Activated T-helper 17 cell treated with anti-CD3 and anti-CD28 coated beads, Interleukin-2, amount 50 U/mL, for 72 hours (primary cell): ENCODE results near the gene ACTL8. TPM values are rescaled to one million over a fixed set of nuclear protein-coding genes. Genes with fewer than 3 reads are reported as not detected.

Source experiments
- ATAC-seq: fragments of 150-1000 bp; cut with Tn5 transposase; replicated peaks from 2 replicates; pipeline ENCODE4 v1.10.0; 2021; ENCODE audit warnings: mild to moderate bottlenecking, moderate library complexity
- H3K27ac Mint-ChIP-seq: one replicate; pipeline ENCODE4 v1.8.0; 2022; ENCODE audit warnings: mixed read lengths
- H3K27me3 Mint-ChIP-seq: one replicate; pipeline ENCODE4 v1.8.0; 2022; ENCODE audit warnings: mixed read lengths
- H3K36me3 Mint-ChIP-seq: one replicate; pipeline ENCODE4 v1.8.0; 2022; ENCODE audit warnings: low read depth, mild to moderate bottlenecking, mixed read lengths
- H3K4me1 Mint-ChIP-seq: one replicate; pipeline ENCODE4 v1.8.0; 2022; ENCODE audit warnings: mixed read lengths
- H3K4me3 Mint-ChIP-seq: one replicate; pipeline ENCODE4 v1.8.0; 2022; ENCODE audit warnings: mild to moderate bottlenecking, mixed read lengths
- H3K9me3 Mint-ChIP-seq: one replicate; pipeline ENCODE4 v1.8.0; 2022; ENCODE audit warnings: mixed read lengths
- total RNA-seq, 2 donors: library from RNA; stranded (reverse); gene quantifications; one replicate each; pipeline ENCODE4 v1.2.3, GENCODE V29; 2022

ACTL8 gene
- total RNA-seq, 2 donors from 2014 or later = 0.28 TPM; not detected in 1

GRCh38 chr1:17867470-17867869 is 112.3 kb downstream of the ACTL8 start:
- H3K27ac Mint-ChIP-seq = no peak overlapping the region
- ATAC-seq = no peak

GRCh38 chr1:17869815-17870214 is 114.7 kb downstream of the ACTL8 start:
- Mint-ChIP-seq H3K4me1 (no peaks in the 10 kb centered on the region), H3K27me3 (peaks cover 10% of the 10 kb centered on the region), H3K4me3 (no peak overlapping the region), H3K27ac (no peak overlapping the region), H3K9me3 (peaks cover 7% of the 10 kb centered on the region), H3K36me3 (no peaks in the 10 kb centered on the region)
- no peak for ATAC-seq

More at GRCh38 chr1:17867470-17867869, 112.3 kb downstream of the ACTL8 start:
- Mint-ChIP-seq H3K4me1 (no peaks in the 10 kb centered on the region), H3K36me3 (no peaks in the 10 kb centered on the region), H3K9me3 (peaks cover 7% of the 10 kb centered on the region), H3K4me3 (no peak overlapping the region), H3K27me3 (peaks cover 10% of the 10 kb centered on the region)

GRCh38 chr1:17870679-17871078 is 115.5 kb downstream of the ACTL8 start:
- H3K36me3 Mint-ChIP-seq = no peaks in the 10 kb centered on the region

GRCh38 chr1:17873007-17873675 is 118.0 kb downstream of the ACTL8 start:
- ATAC-seq = no peak
- no peak overlapping the region for H3K27ac Mint-ChIP-seq
- H3K4me3 Mint-ChIP-seq = no peak overlapping the region
- H3K9me3 Mint-ChIP-seq = peaks cover 7% of the 10 kb centered on the region
- H3K36me3 Mint-ChIP-seq = no peaks in the 10 kb centered on the region
- H3K27me3 Mint-ChIP-seq = peaks cover 13% of the 10 kb centered on the region
- H3K4me1 Mint-ChIP-seq = no peaks in the 10 kb centered on the region

More at GRCh38 chr1:17870679-17871078, 115.5 kb downstream of the ACTL8 start:
- Mint-ChIP-seq H3K4me1 (no peaks in the 10 kb centered on the region), H3K9me3 (peaks cover 7% of the 10 kb centered on the region), H3K4me3 (no peak overlapping the region), H3K27ac (no peak overlapping the region), H3K27me3 (peaks cover 10% of the 10 kb centered on the region)
- ATAC-seq = no peak

GRCh38 chr1:17874231-17874630 is 119.1 kb downstream of the ACTL8 start:
- no peak overlapping the region for H3K4me3 Mint-ChIP-seq
- no peak for ATAC-seq
- H3K27me3 Mint-ChIP-seq = peaks cover 13% of the 10 kb centered on the region
- no peaks in the 10 kb centered on the region for H3K4me1 Mint-ChIP-seq
- no peaks in the 10 kb centered on the region for H3K36me3 Mint-ChIP-seq
- peaks cover 7% of the 10 kb centered on the region for H3K9me3 Mint-ChIP-seq
- no peak overlapping the region for H3K27ac Mint-ChIP-seq

- no peak overlapping the region for H3K27ac Mint-ChIP-seq
- no peaks in the 10 kb centered on the region for H3K36me3 Mint-ChIP-seq
- H3K27me3 Mint-ChIP-seq = peaks cover 16% of the 10 kb centered on the region
- ATAC-seq = no peak
- H3K9me3 Mint-ChIP-seq = peaks cover 7% of the 10 kb centered on the region
- no peaks in the 10 kb centered on the region for H3K4me1 Mint-ChIP-seq
- no peak overlapping the region for H3K4me3 Mint-ChIP-seq
Observed at GRCh38 chr1:17874710-17875109, 119.6 kb downstream of the ACTL8 start.

- peaks cover 20% of the 10 kb centered on the region for H3K27me3 Mint-ChIP-seq
- H3K9me3 Mint-ChIP-seq = peaks cover 7% of the 10 kb centered on the region
- H3K4me1 Mint-ChIP-seq = no peaks in the 10 kb centered on the region
- H3K36me3 Mint-ChIP-seq = no peaks in the 10 kb centered on the region
- H3K4me3 Mint-ChIP-seq = no peak overlapping the region
- no peak overlapping the region for H3K27ac Mint-ChIP-seq
- no peak for ATAC-seq
Observed at GRCh38 chr1:17875171-17875881, 120.2 kb downstream of the ACTL8 start.

GRCh38 chr1:17875882-17876280 is 120.7 kb downstream of the ACTL8 start:
- Mint-ChIP-seq H3K27ac (no peak overlapping the region), H3K4me3 (no peak overlapping the region), H3K27me3 (peaks cover 16% of the 10 kb centered on the region), H3K9me3 (peaks cover 3% of the 10 kb centered on the region), H3K4me1 (no peaks in the 10 kb centered on the region), H3K36me3 (no peaks in the 10 kb centered on the region)
- ATAC-seq = no peak

Other genes with a start within 250 kb of the ACTL8 start
- gene ARHGEF10L, start 215.6 kb upstream of the ACTL8 start, total RNA-seq = not detected